ENCODE measurements around the gene FSTL4.

Gene FSTL4

GRCh38 chr5:133307275-133307674 lies 305.1 kb downstream of the FSTL4 start:
- H3K36me3 ChIP-seq (ENCODE audit: control insufficient read depth in 2 of 2, insufficient read depth in 2 of 2, low read length in 2 of 2) = no peaks in the 10 kb centered on the region
- H3K9ac ChIP-seq (ENCODE audit: low read depth in 1 of 2, low read length in 2 of 2) = no peak overlapping the region
- H3K9me3 ChIP-seq (ENCODE audit: control insufficient read depth in 2 of 2, low read length in 2 of 2) = no peaks in the 10 kb centered on the region
- no peaks in the 10 kb centered on the region for H3K4me1 ChIP-seq (ENCODE audit: control insufficient read depth in 2 of 2, insufficient read depth in 2 of 2, low read length in 2 of 2)
- peaks cover 0 to 2% of the 10 kb centered on the region in 2 donors for H3K27me3 ChIP-seq (ENCODE audit: control insufficient read depth in 2 of 2, insufficient read depth in 2 of 2, low read length in 2 of 2)
- H3K27ac ChIP-seq (ENCODE audit: low read depth in 2 of 2, low read length in 2 of 2) = no peak overlapping the region
- H3K4me3 ChIP-seq (ENCODE audit: low read length in 2 of 2) = no peak overlapping the region

GRCh38 chr5:133304707-133305216 lies 307.6 kb downstream of the FSTL4 start:
- Histone ChIP-seq H3K9me3 (ENCODE audit: control insufficient read depth in 2 of 2, low read length in 2 of 2) (no peaks in the 10 kb centered on the region), H3K27ac (ENCODE audit: low read depth in 2 of 2, low read length in 2 of 2) (no peak overlapping the region), H3K4me3 (ENCODE audit: low read length in 2 of 2) (no peak overlapping the region), H3K27me3 (ENCODE audit: control insufficient read depth in 2 of 2, insufficient read depth in 2 of 2, low read length in 2 of 2) (no peaks in the 10 kb centered on the region), H3K36me3 (ENCODE audit: control insufficient read depth in 2 of 2, insufficient read depth in 2 of 2, low read length in 2 of 2) (no peaks in the 10 kb centered on the region), H3K9ac (ENCODE audit: low read depth in 1 of 2, low read length in 2 of 2) (no peak overlapping the region), H3K4me1 (ENCODE audit: control insufficient read depth in 2 of 2, insufficient read depth in 2 of 2, low read length in 2 of 2) (no peaks in the 10 kb centered on the region)

GRCh38 chr5:133304178-133304577 lies 308.2 kb downstream of the FSTL4 start:
- H3K36me3 ChIP-seq (ENCODE audit: control insufficient read depth in 2 of 2, insufficient read depth in 2 of 2, low read length in 2 of 2) = no peaks in the 10 kb centered on the region
- H3K9ac ChIP-seq (ENCODE audit: low read depth in 1 of 2, low read length in 2 of 2) = no peak overlapping the region
- H3K4me3 ChIP-seq (ENCODE audit: low read length in 2 of 2) = no peak overlapping the region
- no peaks in the 10 kb centered on the region for H3K27me3 ChIP-seq (ENCODE audit: control insufficient read depth in 2 of 2, insufficient read depth in 2 of 2, low read length in 2 of 2)
- H3K4me1 ChIP-seq (ENCODE audit: control insufficient read depth in 2 of 2, insufficient read depth in 2 of 2, low read length in 2 of 2) = no peaks in the 10 kb centered on the region
- no peaks in the 10 kb centered on the region for H3K9me3 ChIP-seq (ENCODE audit: control insufficient read depth in 2 of 2, low read length in 2 of 2)
- no peak overlapping the region for H3K27ac ChIP-seq (ENCODE audit: low read depth in 2 of 2, low read length in 2 of 2)

GRCh38 chr5:133303298-133303697 lies 309.0 kb downstream of the FSTL4 start:
- Histone ChIP-seq H3K36me3 (ENCODE audit: control insufficient read depth in 2 of 2, insufficient read depth in 2 of 2, low read length in 2 of 2) (no peaks in the 10 kb centered on the region), H3K9ac (ENCODE audit: low read depth in 1 of 2, low read length in 2 of 2) (no peak overlapping the region), H3K4me3 (ENCODE audit: low read length in 2 of 2) (no peak overlapping the region), H3K27me3 (ENCODE audit: control insufficient read depth in 2 of 2, insufficient read depth in 2 of 2, low read length in 2 of 2) (no peaks in the 10 kb centered on the region), H3K27ac (ENCODE audit: low read depth in 2 of 2, low read length in 2 of 2) (no peak overlapping the region), H3K4me1 (ENCODE audit: control insufficient read depth in 2 of 2, insufficient read depth in 2 of 2, low read length in 2 of 2) (no peaks in the 10 kb centered on the region), H3K9me3 (ENCODE audit: control insufficient read depth in 2 of 2, low read length in 2 of 2) (no peaks in the 10 kb centered on the region)

- Histone ChIP-seq H3K9me3 (ENCODE audit: control insufficient read depth in 2 of 2, low read length in 2 of 2) (no peaks in the 10 kb centered on the region), H3K4me3 (ENCODE audit: low read length in 2 of 2) (no peak overlapping the region), H3K27ac (ENCODE audit: low read depth in 2 of 2, low read length in 2 of 2) (no peak overlapping the region), H3K27me3 (ENCODE audit: control insufficient read depth in 2 of 2, insufficient read depth in 2 of 2, low read length in 2 of 2) (peaks cover 2 to 6% of the 10 kb centered on the region in 2 donors), H3K4me1 (ENCODE audit: control insufficient read depth in 2 of 2, insufficient read depth in 2 of 2, low read length in 2 of 2) (no peaks in the 10 kb centered on the region), H3K9ac (ENCODE audit: low read depth in 1 of 2, low read length in 2 of 2) (no peak overlapping the region), H3K36me3 (ENCODE audit: control insufficient read depth in 2 of 2, insufficient read depth in 2 of 2, low read length in 2 of 2) (no peaks in the 10 kb centered on the region)
These were observed 312.6 kb downstream of the FSTL4 start for GRCh38 chr5:133299728-133300127.

- no peaks in the 10 kb centered on the region for H3K9me3 ChIP-seq (ENCODE audit: control insufficient read depth in 2 of 2, low read length in 2 of 2)
- no peak overlapping the region for H3K9ac ChIP-seq (ENCODE audit: low read depth in 1 of 2, low read length in 2 of 2)
- no peaks in the 10 kb centered on the region for H3K4me1 ChIP-seq (ENCODE audit: control insufficient read depth in 2 of 2, insufficient read depth in 2 of 2, low read length in 2 of 2)
- H3K27me3 ChIP-seq (ENCODE audit: control insufficient read depth in 2 of 2, insufficient read depth in 2 of 2, low read length in 2 of 2) = peaks cover 2 to 6% of the 10 kb centered on the region in 2 donors
- H3K4me3 ChIP-seq (ENCODE audit: low read length in 2 of 2) = no peak overlapping the region
- H3K27ac ChIP-seq (ENCODE audit: low read depth in 2 of 2, low read length in 2 of 2) = no peak overlapping the region
- H3K36me3 ChIP-seq (ENCODE audit: control insufficient read depth in 2 of 2, insufficient read depth in 2 of 2, low read length in 2 of 2) = no peaks in the 10 kb centered on the region
These were observed 313.3 kb downstream of the FSTL4 start for GRCh38 chr5:133299021-133299420.

- Histone ChIP-seq H3K9me3 (ENCODE audit: control insufficient read depth in 2 of 2, low read length in 2 of 2) (no peaks in the 10 kb centered on the region), H3K4me3 (ENCODE audit: low read length in 2 of 2) (no peak overlapping the region), H3K36me3 (ENCODE audit: control insufficient read depth in 2 of 2, insufficient read depth in 2 of 2, low read length in 2 of 2) (no peaks in the 10 kb centered on the region), H3K27ac (ENCODE audit: low read depth in 2 of 2, low read length in 2 of 2) (no peak overlapping the region), H3K9ac (ENCODE audit: low read depth in 1 of 2, low read length in 2 of 2) (no peak overlapping the region), H3K27me3 (ENCODE audit: control insufficient read depth in 2 of 2, insufficient read depth in 2 of 2, low read length in 2 of 2) (peaks cover 2 to 6% of the 10 kb centered on the region in 2 donors), H3K4me1 (ENCODE audit: control insufficient read depth in 2 of 2, insufficient read depth in 2 of 2, low read length in 2 of 2) (no peaks in the 10 kb centered on the region)
These were observed 313.9 kb downstream of the FSTL4 start for GRCh38 chr5:133298447-133298846.

- Histone ChIP-seq H3K4me1 (ENCODE audit: control insufficient read depth in 2 of 2, insufficient read depth in 2 of 2, low read length in 2 of 2) (no peaks in the 10 kb centered on the region), H3K4me3 (ENCODE audit: low read length in 2 of 2) (no peak overlapping the region), H3K27me3 (ENCODE audit: control insufficient read depth in 2 of 2, insufficient read depth in 2 of 2, low read length in 2 of 2) (peaks cover 2 to 6% of the 10 kb centered on the region in 2 donors), H3K27ac (ENCODE audit: low read depth in 2 of 2, low read length in 2 of 2) (no peak overlapping the region), H3K36me3 (ENCODE audit: control insufficient read depth in 2 of 2, insufficient read depth in 2 of 2, low read length in 2 of 2) (no peaks in the 10 kb centered on the region), H3K9me3 (ENCODE audit: control insufficient read depth in 2 of 2, low read length in 2 of 2) (no peaks in the 10 kb centered on the region), H3K9ac (ENCODE audit: low read depth in 1 of 2, low read length in 2 of 2) (no peak overlapping the region)
These were observed 315.0 kb downstream of the FSTL4 start for GRCh38 chr5:133297293-133297692.

GRCh38 chr5:133296624-133297023 lies 315.7 kb downstream of the FSTL4 start:
- Histone ChIP-seq H3K36me3 (ENCODE audit: control insufficient read depth in 2 of 2, insufficient read depth in 2 of 2, low read length in 2 of 2) (no peaks in the 10 kb centered on the region), H3K27me3 (ENCODE audit: control insufficient read depth in 2 of 2, insufficient read depth in 2 of 2, low read length in 2 of 2) (peaks cover 2 to 6% of the 10 kb centered on the region in 2 donors), H3K27ac (ENCODE audit: low read depth in 2 of 2, low read length in 2 of 2) (no peak overlapping the region)

GRCh38 chr5:133295520-133295919 lies 316.8 kb downstream of the FSTL4 start:
- Histone ChIP-seq H3K27me3 (ENCODE audit: control insufficient read depth in 2 of 2, insufficient read depth in 2 of 2, low read length in 2 of 2) (peaks cover 2 to 6% of the 10 kb centered on the region in 2 donors), H3K27ac (ENCODE audit: low read depth in 2 of 2, low read length in 2 of 2) (no peak overlapping the region), H3K9me3 (ENCODE audit: control insufficient read depth in 2 of 2, low read length in 2 of 2) (no peaks in the 10 kb centered on the region), H3K9ac (ENCODE audit: low read depth in 1 of 2, low read length in 2 of 2) (no peak overlapping the region), H3K36me3 (ENCODE audit: control insufficient read depth in 2 of 2, insufficient read depth in 2 of 2, low read length in 2 of 2) (no peaks in the 10 kb centered on the region), H3K4me1 (ENCODE audit: control insufficient read depth in 2 of 2, insufficient read depth in 2 of 2, low read length in 2 of 2) (no peaks in the 10 kb centered on the region), H3K4me3 (ENCODE audit: low read length in 2 of 2) (no peak overlapping the region)

More at GRCh38 chr5:133296624-133297023, 315.7 kb downstream of the FSTL4 start:
- Histone ChIP-seq H3K4me3 (ENCODE audit: low read length in 2 of 2) (no peak overlapping the region), H3K9me3 (ENCODE audit: control insufficient read depth in 2 of 2, low read length in 2 of 2) (no peaks in the 10 kb centered on the region), H3K9ac (ENCODE audit: low read depth in 1 of 2, low read length in 2 of 2) (no peak overlapping the region), H3K4me1 (ENCODE audit: control insufficient read depth in 2 of 2, insufficient read depth in 2 of 2, low read length in 2 of 2) (no peaks in the 10 kb centered on the region)

- no peak overlapping the region for H3K9ac ChIP-seq (ENCODE audit: low read depth in 1 of 2, low read length in 2 of 2)
- no peaks in the 10 kb centered on the region for H3K4me1 ChIP-seq (ENCODE audit: control insufficient read depth in 2 of 2, insufficient read depth in 2 of 2, low read length in 2 of 2)
- no peak overlapping the region for H3K27ac ChIP-seq (ENCODE audit: low read depth in 2 of 2, low read length in 2 of 2)
- H3K4me3 ChIP-seq (ENCODE audit: low read length in 2 of 2) = no peak overlapping the region
- no peaks in the 10 kb centered on the region for H3K36me3 ChIP-seq (ENCODE audit: control insufficient read depth in 2 of 2, insufficient read depth in 2 of 2, low read length in 2 of 2)
- H3K9me3 ChIP-seq (ENCODE audit: control insufficient read depth in 2 of 2, low read length in 2 of 2) = no peaks in the 10 kb centered on the region
- H3K27me3 ChIP-seq (ENCODE audit: control insufficient read depth in 2 of 2, insufficient read depth in 2 of 2, low read length in 2 of 2) = peaks cover 2 to 6% of the 10 kb centered on the region in 2 donors
These were observed 318.0 kb downstream of the FSTL4 start for GRCh38 chr5:133294380-133294779.

Measured in mucosa of rectum (tissue), 2 donors.